HG02678 (cell line): ENCODE data around the gene OR6C1.
"Not testable (repeated sequence)": the region's sequence is repeated elsewhere in the genome, so short reads cannot be mapped to it uniquely, and the experiment has no call there.

Experiments
- ATAC-seq: cut with Tn5 transposase; IDR thresholded peaks from one replicate; pipeline ENCODE4 v1.9.1; 2021; ENCODE audit warnings: mild to moderate bottlenecking, moderate library complexity; ENCODE audit not compliant: unreplicated experiment

The OR6C1 gene

DNA sequence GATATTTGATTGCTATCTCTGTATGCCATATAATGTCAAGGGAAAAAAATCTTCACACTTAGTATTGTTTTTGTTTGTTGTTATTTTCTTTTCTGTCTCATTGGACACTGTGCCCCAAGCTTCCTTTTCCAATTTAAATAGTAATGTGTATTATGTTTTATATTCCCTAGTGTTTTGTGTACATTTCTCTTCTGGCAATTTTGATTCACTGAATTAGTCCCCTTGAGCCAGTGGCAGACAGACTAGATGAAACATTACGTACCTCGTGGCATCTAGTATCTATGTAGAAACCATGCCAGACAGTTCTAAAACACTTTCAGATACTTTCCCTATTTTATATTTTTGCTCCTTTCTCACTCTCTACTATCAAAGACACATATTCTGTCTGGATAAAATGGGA is at the start of gene OR6C1:
TSS of gene OR6C1 (plus strand) at position 301 of the 400 bp plus-strand sequence. CDS start 6,257 bp downstream, outside the sequence.
- ATAC-seq = no peak

DNA sequence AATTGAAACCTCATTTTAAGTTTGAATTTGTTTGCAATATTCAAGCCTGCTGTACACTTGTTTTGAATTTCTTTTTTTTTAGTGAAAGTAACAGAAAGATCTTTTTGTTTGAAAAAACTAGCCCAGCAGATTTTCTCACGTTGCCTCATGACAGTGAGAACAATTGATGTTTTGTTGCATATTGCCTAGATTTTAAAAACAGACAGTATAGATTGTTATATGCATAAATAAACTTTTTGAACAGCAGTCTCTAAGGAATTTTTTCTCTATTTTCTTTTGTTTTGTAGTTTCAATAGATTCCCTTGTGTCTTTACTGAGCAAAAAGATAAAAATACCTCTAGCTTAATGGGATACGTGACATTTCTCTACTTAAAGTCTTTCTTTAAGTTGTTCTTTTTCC is 33.2 kb upstream of the OR6C1 start:
- ATAC-seq = no peak

DNA sequence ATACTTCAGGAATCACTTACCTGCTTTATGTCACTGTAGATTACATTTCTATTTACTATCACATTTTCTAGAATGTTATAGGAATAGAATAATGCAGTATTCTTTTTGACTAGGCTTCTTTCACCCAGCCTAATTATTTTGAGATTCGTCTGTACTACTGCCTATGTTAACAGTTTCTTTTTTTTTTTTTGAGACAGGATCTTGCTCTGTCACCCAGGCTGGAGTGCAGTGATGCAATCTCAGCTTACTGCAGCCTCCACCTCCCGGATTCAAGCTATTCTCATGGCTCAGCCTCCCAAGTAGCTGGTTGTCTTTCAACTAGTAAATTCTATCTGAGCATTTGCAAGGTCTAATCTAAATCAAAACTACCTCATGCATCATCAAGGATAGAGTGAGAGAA is 24.1 kb upstream of the OR6C1 start:
- no peak for ATAC-seq

DNA sequence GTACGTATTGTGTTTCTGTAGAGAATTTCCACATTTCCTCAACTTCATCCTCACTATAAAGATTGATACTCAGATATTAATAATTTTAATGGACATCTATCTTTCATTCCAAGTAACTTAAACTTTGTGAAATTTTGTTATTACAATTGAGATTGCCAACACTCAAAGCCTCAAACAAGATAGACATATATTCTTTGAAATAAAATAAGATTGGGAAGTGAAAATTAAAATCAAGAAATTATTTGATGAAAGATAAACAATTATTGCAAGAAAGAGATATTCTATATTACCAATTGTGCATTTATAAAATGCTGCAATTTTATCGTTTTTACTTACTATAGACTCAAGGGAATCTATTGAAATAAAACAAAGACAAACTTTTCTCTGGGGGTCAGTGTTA is 17.7 kb upstream of the OR6C1 start, which contains the start of gene OR6C6:
TSS of gene OR6C6 (minus strand) at position 101 of the 400 bp plus-strand sequence. CDS start 1,337 bp downstream, outside the sequence.
- ATAC-seq = no peak

DNA sequence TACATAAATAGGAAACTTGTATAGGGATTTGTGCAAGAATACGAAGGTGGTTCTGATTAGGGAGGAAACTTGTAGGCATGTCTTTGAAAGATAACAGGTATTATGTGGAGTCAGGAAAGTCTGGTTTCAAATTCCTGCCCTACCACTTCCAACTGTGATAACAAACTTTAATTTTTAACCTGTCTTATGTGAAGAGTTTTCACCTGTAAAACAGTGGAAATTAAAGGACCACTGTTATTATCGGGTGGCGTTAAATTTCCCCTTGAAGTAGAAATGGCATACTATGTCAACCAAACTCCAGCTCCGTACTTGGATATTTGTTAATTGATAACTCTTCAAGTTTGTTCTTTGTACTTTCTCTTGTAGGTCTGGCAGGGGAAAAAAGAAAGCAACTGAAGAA is 6.1 kb downstream of the OR6C1 start:
- no peak for ATAC-seq

DNA sequence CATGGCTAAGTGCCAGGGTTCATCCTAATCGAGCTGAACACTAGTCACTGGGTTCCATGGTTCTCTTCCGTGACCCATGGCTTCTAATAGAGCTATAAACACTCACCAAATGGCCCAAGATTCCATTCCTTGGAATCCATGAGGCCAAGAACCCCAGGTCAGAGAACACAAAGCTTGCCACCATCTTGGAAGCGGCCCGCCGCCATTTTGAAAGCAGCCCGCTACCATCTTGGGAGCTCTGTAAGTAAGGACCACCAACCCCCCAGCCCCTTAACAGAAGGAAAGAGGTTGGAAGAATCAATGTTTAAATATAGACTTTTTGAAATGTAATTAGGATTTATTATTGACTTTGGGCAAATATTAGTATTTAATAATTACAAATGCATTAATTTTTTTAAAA is 11.7 kb downstream of the OR6C1 start:
- not testable (repeated sequence) for ATAC-seq

DNA sequence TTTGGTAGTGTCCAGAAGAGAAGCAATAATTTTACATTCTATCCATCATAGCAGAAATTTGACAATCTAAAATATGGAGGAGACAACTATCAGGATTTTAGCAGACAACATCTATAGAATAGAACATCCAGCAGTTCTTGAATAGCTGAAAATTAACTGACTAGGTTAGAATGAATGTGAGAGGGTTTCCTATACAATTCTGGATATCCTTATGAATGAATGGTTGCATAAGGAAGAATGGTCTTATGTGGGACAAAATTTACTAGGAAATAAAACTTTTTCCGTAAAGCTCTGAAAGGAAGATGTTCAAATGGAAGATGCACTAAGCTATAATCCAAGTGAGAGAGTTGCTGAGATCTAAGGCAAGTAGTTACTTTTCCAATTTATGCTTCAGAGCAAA is 16.3 kb downstream of the OR6C1 start, which contains the start of gene OR6C3:
TSS of gene OR6C3 (plus strand) at position 301 of the 400 bp plus-strand sequence. CDS start 955 bp downstream, outside the sequence.
- no peak for ATAC-seq

DNA sequence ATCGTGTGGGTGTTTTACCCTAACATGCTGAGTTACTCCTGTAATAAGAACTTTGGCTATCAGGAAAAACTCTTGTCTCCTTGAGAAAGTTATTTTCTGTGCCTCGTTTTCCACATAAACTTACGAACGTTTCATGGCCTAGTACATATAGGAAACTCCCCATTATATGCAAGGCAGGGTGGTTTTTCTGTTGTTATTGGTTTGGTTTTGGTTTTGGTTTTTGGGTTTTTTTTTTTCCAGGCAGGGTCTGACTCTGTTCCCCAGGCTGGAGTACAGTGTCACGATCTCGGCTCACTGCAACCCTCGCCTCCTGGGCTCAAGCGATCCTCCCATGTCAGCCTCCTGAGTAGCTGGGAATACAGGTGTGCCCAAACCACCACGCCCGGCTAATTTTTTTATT is 21.9 kb downstream of the OR6C1 start:
- ATAC-seq = no peak

DNA sequence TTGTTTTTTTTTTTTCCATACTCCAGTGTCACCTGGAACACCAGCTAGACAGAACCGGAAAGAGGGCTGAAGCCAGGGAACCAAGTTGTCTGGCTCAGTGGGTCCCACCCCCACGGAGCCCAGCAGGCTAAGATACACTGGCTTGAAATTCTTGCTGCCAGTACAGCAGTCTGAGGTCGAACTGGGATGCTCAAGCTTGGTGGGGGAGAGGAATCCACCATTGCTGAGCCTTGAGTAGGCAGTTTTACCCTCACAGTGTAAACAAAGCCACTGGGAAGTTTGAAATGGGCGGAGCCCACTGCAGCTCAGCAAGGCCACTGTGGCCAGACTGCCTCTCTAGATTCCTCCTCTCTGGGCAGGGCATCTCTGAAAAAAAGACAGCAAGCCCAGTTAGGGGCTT is 41.2 kb downstream of the OR6C1 start:
- ATAC-seq = not testable (repeated sequence)

DNA sequence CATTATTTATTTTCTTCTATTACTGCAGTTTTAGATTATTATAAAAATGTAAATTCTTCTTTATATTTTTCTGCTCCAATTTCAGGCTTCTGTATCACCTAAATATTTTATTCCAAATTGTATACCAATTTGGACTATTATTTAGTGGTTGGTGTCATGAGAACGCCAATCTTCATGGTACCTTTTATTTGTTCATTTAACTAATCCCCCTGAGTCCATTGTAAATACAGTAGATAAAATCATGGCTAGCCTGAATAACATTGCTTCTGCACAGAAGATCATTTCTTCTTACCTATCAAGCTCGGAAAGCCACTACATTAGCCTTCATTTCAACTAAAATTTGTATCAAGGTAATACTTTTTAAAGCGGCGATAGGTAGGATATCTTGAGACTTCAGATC is 48.5 kb downstream of the OR6C1 start, which contains the start of gene OR6C75:
TSS of gene OR6C75 (plus strand) at position 301 of the 400 bp plus-strand sequence. CDS start 2,136 bp downstream, outside the sequence.
- no peak for ATAC-seq

DNA sequence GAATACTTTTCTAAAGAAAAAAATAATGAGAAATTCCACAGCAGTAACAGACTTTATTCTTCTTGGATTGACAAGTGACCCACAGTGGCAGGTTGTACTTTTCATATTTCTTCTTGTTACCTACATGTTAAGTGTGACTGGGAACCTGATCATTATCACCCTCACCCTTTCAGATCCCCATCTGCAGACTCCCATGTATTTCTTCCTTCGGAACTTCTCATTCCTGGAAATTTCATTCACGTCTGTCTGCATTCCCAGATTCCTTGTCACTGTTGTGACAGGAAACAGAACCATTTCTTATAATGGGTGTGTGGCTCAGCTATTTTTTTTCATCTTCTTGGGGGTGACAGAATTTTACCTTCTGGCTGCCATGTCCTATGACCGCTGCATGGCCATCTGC is 50.9 kb downstream of the OR6C1 start:
- no peak for ATAC-seq
